NCI-H345 treated with DMSO at 0.1 percent for 48 hours (cell line): ENCODE results near the gene DPP7.
"Not testable (repeated sequence)": the region's sequence is repeated elsewhere in the genome, so short reads cannot be mapped to it uniquely, and the experiment has no call there.

Experiments used
- DNase-seq: peaks from one replicate; lab custom pipeline; 2025; ENCODE audit not compliant: unreplicated experiment; lab: John Stamatoyannopoulos, UW

DPP7 gene

GRCh38 chr9:137148242-137148641, 33.7 kb upstream of the DPP7 start:
- no peak for DNase-seq

DNA sequence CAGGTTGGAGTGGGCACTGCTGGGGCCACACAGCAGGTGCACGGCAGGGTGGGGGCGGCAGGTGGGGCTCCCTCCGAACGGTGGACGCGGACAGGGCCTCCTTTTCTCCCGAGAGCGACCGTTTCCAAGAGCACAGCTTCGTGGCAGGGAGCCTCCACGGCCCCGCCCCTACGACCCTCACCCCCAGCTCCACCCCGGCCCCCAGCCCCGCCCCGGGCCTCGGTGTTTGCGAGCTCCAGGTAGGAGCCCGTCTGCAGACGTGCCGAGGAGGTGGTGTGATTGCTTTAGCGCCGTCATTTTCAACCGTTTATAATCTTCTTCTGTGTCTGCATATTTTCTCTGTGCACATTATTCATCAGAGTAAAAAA, 33.2 kb upstream of the DPP7 start:
- no peak for DNase-seq

DNA sequence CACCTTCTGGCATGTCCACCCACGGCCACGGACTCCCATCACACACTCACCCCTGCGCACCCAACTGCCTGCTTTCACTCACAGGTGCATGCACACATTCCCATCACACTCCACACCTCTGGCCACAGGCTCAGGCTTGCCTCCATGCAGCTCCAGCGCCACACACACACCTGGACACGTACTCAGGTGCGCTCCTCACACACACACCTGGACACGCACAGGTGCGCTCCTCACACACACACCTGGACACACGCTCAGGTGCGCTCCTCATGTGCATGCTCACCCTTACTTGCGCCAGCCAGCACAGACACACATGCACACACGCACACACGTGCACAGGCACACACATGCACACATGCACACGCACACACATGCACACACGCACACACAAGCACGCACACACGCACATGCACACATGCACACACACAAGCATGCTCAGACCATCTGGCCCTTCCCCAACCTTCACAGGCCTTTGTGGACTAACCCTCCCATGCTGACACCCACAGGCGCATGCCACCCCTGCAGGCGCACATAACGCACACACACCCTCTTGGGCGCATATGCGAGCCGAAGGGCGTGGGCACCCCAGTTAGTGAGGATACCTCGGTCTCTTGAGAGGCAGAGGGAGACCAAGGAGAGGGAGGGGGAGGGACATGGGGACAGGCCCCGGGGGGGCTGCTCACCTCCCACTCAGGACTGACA, 32.7 kb upstream of the DPP7 start:
- DNase-seq: no peak

DNA sequence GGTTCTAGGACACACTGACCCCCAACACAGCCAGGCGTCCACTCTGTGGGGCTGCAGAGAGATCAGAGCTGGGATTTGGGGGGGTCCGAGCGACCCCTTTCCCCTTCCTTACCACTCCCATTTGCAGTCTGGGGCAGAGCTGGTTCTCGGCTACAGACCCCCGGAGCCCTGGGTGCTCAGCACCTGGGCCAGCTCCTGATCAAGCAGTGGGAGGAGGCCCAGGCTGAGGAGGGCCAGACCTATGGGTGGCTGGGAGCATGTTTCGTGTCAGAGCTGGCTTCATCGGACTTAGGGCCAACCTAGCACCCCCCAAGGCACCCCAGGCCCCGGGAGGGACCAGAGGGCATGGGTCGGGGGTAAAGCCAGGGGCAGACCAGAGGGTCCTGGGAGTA, 32.0 kb upstream of the DPP7 start:
- DNase-seq: no peak

DNA sequence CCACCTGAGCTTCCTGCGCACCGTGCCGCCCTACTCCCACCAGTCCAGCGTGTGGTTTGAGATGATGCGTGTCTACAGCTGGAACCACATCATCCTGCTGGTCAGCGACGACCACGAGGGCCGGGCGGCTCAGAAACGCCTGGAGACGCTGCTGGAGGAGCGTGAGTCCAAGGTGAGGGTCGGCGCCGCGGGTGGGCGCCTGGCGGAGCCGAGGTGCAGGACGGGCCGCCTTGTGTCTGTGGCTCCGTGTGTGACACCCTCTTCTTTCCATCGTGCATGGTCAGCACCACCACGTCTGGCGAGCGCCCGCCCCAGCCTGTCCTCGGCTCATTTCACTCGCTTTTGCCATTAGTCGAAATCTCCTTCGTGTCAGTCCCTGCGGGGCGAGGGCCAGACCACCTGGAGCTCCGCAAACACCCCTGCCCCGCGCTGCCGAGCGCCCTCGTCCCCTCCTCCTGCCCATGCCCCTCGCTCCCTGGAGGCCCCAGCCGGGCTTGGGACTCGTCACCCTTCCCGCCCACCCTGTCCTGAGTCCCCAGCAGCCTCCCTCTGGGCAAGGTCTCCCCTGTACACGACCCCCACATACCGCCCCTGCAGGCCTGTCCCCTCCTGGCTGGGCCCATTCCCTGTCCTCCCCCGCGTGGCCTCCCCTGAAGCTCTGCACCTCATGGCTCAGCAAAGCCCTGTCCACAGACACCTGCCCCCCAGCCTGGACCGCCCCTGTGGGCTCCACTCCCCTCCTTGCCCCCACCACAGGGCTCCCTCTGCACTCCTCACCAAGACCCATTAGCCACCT, 31.4 kb upstream of the DPP7 start:
- DNase-seq: no peak

- DNase-seq: no peak
These were observed 28.9 kb upstream of the DPP7 start for GRCh38 chr9:137143459-137143858.

DNA sequence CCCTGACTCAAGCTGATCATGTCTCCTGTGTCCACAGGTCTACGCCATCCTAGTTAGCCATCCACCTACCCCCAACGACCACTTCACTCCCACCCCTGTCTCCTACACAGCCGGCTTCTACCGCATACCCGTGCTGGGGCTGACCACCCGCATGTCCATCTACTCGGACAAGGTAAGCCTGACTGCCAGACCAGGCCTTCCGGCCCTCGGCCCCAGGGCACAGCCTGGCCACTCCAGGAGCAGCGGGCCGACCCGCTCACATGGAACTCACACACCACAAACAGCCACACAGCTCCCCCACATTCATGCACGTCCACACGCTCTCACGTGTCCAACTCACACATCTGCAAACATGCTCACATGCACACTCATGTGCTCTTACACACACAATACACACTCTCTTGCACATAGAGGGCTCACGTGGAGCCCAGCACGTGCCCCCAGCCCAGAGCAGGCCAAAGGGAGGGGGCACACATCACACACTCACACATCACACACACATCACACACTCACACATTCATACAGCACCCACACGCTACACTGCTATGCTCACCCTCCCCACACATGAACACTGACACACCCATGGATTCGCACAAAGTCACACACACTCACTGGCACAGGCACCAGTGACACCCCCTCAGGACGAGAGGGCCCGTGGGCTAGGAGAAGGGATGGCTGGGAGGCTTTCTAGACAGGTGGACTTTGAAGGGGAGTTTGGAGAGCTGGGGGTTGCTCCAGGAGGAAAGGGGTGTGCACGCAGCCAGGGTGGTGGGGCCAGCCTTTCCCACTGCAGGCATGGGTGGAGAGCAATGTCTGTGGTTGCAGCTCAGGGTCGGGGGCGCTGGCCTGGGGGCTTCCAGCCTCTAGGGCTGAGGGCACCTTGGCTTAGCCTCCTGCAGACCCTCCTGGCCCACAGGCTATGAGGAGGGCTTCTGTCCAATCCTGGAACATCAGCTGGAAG, 27.7 kb upstream of the DPP7 start:
- no peak for DNase-seq

- no peak for DNase-seq
These were observed 26.7 kb upstream of the DPP7 start for GRCh38 chr9:137141050-137141810.

GRCh38 chr9:137140151-137141012, 25.8 kb upstream of the DPP7 start:
- no peak for DNase-seq

GRCh38 chr9:137139468-137140150, 25.1 kb upstream of the DPP7 start:
- no peak for DNase-seq

DNA sequence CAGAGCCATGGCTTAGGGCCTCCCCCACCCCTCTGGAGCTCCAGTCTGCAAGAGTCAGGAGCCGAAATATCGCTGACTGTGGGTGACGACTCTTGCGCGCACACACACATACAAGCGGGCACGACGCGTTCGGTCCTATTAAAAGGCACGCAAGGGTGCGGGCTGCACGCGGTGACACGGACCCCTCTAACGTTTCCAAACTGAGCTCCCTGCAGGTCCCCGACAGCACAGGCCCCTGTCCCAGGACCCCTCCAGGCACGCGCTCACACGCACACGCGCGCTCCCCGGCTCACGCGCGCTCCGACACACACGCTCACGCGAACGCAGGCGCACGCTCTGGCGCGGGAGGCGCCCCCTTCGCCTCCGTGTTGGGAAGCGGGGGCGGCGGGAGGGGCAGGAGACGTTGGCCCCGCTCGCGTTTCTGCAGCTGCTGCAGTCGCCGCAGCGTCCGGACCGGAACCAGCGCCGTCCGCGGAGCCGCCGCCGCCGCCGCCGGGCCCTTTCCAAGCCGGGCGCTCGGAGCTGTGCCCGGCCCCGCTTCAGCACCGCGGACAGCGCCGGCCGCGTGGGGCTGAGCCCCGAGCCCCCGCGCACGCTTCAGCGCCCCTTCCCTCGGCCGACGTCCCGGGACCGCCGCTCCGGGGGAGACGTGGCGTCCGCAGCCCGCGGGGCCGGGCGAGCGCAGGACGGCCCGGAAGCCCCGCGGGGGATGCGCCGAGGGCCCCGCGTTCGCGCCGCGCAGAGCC, 24.4 kb upstream of the DPP7 start, which contains the start of gene GRIN1:
Gene GRIN1, plus strand, starts transcription at position 433 of the 746 bp plus-strand sequence. CDS start 333 bp downstream, outside the sequence.
- DNase-seq: no peak

DNA sequence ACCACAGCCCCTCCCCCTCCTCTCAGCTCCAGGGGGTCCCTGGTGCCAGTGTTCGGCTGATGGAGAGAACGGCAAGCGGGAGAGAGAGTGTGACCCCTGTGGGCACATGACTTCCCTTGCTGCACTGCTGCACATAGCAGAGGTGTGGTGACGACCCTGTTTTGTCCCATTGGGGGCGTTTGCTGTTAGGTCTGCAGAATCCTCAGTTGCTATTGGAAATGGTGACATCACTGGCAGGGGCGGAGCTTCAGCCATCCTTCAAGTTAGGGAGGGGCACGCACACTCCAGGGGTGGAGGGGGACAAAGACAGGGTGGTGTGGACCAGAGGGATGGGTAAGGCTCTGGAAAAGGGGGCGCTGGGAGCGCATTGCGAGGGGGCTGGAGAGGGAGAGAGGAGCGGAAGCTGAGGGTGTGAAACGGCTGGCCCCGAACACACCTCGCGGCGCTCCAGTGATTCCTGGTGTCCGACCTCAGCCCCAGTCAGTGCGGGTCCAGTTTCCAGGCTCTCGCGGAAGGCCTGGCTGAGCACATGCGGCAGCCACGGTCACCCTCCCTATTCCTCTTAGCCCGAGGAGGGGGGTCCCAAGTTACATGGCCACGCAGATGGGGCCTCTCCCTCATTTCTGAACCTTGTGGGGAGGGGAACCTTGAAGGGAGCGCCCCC, 23.7 kb upstream of the DPP7 start:
- peak; percentile 14 for DNase-seq

GRCh38 chr9:137136881-137137607, 22.5 kb upstream of the DPP7 start:
- DNase-seq: peak; percentile 13

DNA sequence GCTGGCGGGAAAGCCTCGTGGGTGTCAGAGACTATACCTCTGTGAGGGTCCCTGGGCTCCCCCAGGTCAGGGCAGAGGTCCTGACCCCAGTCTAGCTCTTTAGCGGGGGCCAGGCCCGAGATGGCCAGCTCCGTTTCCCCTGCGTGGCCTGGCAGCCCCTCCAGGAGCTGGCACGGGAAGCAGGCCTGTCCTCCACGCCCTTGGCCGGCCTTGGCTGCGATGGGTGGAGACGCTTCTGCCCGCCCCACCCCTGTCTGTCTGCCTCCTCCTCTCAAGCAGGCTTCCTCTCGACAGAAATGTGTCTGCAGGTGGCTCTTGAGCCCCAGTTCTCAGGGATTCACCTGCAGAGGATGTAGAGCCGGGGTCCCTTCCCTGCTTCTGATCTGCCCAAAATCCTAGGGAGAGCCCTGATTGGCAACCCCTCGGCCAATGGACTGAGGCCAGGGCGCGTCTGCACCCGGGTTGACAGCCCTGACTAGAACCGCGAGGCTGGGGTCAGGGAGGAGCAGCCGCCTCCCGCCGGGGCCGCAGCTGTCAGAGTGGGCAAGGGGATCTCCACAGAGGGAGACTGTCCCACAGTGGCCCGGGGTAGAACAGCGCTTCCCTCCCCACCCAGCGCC, 21.8 kb upstream of the DPP7 start:
- peak; percentile 17 for DNase-seq

DNA sequence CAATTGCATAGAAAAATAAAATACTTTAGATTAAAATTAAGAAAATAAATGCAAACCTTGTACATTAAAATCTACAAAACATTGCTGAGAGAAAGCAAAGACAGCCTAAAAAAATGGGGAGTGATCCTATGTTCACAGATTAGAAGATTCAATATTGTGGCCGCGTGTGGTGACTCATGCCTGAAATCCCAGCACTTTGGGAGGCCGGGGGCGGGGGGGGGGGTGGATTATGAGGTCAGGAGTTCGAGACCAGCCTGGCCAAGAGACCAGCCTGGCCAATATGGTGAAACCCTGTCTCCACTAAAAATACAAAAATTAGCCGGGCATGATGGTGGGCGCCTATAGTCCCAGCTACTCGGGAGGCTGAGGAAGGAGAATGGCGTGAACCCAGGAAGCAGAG, 20.6 kb upstream of the DPP7 start:
- not testable (repeated sequence) for DNase-seq

DNA sequence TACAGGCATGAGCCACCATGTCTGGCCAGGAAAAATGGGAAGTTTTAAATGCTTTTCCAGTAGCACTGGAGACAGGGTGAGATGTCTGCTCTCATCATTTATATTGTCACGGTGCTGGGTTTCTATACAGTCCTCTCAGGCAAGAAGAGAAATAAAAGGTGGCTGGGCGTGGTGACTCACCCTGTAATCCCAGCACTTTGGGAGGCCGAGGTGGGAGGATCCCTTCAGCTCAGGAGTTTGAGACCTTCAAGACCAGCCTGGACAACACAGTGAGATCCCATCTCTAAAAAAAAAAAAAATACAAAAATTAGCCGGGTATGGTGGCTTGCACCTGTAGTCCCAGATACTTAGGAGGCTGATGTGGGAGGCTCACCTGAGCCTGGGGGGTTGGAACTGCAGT, 19.7 kb upstream of the DPP7 start:
- no peak for DNase-seq
